ENCODE results near the gene PHACTR3. TPM values are rescaled to one million over a fixed set of nuclear protein-coding genes. Genes with fewer than 3 reads are reported as not detected.

PHACTR3 gene
- total RNA-seq, 2 experiments from 2014 or later, result not detected

DNA sequence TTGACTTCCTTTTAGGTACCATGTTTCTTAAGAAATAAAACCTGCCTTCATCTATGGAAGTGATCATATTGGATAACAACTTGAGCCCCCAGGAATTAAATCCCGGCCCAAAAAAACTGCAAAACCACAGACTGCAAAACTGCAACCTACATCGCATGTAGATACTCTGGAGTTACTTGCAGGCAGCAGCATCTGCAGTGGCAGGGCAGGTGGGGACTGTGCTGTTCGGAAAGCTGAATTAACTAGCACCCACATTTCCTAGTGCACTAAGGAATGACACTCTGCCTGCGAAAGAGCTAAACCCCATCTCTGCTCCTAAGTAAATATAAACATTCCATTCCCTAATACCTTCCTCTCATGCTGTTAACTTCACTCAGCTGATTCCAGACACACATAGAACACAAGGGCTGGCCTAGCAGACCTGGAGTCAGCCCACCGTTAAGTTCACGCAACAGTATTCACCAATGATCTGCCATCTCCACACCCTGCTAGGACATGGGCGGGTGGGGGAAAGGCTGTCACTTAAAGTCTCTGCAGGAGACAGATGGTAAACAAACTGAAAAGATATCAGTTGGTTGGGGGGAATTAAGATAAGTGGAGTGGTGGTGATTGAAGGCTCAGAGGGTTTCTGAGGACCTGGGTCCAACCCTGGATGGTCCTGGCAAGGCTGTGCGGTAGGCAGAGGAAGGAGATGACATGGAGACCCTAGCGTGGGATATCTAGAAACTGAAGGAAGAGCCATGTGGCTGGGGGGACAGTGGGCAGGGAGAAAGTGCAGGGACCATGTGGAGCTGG lies 200.7 kb downstream of the PHACTR3 start:
- ChIA-PET POLR2A (no interaction called here), CTCF (no interaction called here)

DNA sequence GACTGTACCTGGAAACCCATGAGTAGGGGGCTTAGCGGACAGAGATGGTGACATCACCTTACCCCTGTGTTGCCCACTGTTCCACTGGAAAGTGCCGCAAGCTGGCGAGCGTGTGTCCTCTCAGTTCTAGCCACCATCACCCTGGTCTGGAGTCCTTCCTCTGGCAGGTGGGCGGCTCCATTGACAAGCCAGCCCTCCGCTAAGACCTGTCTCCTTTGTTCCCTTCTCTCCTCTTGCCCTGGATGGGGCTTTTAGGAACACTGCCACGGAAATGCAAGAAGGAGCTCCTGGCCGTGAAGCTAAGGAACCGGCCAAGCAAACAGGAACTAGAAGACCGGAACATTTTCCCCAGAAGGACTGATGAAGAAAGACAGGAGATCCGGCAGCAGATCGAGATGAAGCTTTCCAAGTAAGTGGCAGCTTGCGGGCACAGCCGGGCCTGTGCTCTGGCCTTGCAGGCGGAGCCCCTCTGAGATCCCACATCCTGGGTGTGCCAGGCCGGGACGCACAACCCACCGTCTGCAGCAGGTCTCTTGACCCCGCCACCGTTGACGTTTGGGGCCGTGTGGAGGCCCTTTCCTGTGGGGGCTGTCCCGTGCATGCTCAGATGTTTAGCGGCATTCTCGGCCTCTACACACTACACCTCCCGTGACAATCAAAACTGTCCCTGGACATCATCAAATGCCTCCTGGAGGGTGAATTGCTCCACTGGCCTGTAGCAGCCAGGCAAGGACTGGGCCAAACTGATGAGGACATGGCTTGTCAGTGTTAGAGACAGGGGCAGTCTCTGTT lies 201.6 kb downstream of the PHACTR3 start:
- POLR2A ChIA-PET, result no interaction called here
- CTCF ChIA-PET, result no interaction called here

DNA sequence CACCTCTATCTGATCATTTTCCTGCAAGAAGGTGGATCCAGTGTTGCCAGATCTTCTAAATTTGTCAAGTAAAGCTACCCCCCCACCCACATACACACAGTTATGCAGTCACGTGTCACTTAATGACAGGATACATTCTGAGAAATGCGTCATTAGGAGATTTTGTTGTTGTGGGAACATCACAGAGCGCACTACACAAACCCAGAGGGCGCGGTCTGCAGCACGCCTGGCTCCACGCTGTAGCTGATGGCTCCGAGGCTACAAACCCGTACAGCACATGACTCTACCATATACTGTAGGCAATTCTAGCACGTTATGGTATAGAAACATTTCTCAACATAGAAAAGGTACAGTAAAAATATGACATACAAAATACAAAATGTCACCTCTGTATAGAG lies 202.2 kb downstream of the PHACTR3 start:
- POLR2A ChIA-PET, result no interaction called here
- CTCF ChIA-PET, result no interaction called here

GRCh38 chr20:59807909-59808728 lies 203.8 kb downstream of the PHACTR3 start:
- ChIA-PET CTCF (no interaction called here), POLR2A (no interaction called here)

GRCh38 chr20:59808729-59809381 lies 204.5 kb downstream of the PHACTR3 start:
- ChIA-PET CTCF (no interaction called here), POLR2A (no interaction called here)

GRCh38 chr20:59809630-59810448 lies 205.5 kb downstream of the PHACTR3 start:
- POLR2A ChIA-PET, result no interaction called here
- CTCF ChIA-PET, result no interaction called here

GRCh38 chr20:59810449-59811187 lies 206.3 kb downstream of the PHACTR3 start:
- ChIA-PET POLR2A (no interaction called here), CTCF (no interaction called here)

DNA sequence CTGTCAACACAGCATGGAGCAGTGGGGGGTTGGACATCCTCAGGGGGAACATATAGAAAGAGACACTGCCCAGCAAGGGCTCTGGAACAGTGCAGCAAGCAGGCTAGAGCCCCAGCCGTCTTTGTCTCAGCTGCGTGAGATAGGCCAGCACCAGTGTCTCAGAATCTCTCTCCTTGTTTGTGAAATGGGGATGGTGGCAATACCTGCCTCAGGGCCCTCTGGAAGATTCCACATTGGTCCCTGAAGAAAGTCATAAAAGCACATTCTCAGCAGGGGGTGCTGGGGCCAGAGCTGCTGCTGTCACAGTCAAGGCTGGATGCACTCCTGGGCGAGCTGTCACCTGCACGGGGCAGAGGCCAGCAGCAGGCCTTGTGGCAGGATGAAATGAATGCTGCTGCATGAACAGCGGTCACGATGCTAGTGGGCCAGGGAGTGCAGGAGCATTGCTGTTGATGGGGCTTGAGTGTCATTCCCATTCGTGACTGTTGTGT lies 207.4 kb downstream of the PHACTR3 start:
- ChIA-PET POLR2A (no interaction called here), CTCF (no interaction called here)

DNA sequence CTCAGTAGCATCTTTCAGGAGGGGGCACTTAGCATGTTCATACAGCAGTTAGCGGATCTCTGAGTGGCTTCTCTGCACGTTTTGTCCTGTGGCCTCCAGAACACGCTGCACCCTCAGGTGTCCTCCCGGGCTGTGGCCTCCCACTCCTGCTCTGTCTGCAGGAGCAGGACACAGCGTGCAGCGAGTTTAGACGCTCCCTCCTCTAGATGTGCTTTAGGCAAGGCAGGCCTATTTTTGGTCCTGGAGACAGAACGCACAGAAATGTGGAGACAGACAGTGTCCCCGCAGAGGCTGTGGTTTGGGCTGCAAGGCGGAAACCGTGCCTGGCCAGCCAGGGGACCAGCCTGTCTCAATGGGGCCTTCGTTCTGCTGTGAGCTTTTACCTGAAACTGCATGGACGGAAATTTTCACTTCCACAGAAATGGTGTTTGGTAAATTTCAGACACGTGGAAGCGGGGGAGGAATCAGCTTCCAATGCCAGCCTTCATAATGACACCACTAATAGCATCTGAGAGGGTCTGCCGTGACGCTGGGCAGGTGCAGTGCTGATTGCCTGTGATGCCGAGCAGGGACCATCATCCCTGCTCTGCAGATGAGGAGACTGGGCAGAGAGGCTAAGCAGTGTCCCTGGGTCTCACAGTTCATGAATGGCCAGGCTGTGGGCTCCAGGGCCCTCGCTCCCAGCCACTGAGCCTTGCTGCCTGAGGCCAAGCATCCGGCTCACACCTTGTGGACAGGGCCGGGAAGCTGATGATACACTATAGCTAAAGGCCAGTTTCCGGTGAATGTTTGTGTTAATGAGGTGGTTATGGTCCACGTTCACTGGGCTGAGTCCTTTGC lies 208.2 kb downstream of the PHACTR3 start:
- ChIA-PET POLR2A (no interaction called here), CTCF (no interaction called here)

- CTCF ChIA-PET, result no interaction called here
- POLR2A ChIA-PET, result no interaction called here
Observed at GRCh38 chr20:59813126-59813947, 209.0 kb downstream of the PHACTR3 start.

DNA sequence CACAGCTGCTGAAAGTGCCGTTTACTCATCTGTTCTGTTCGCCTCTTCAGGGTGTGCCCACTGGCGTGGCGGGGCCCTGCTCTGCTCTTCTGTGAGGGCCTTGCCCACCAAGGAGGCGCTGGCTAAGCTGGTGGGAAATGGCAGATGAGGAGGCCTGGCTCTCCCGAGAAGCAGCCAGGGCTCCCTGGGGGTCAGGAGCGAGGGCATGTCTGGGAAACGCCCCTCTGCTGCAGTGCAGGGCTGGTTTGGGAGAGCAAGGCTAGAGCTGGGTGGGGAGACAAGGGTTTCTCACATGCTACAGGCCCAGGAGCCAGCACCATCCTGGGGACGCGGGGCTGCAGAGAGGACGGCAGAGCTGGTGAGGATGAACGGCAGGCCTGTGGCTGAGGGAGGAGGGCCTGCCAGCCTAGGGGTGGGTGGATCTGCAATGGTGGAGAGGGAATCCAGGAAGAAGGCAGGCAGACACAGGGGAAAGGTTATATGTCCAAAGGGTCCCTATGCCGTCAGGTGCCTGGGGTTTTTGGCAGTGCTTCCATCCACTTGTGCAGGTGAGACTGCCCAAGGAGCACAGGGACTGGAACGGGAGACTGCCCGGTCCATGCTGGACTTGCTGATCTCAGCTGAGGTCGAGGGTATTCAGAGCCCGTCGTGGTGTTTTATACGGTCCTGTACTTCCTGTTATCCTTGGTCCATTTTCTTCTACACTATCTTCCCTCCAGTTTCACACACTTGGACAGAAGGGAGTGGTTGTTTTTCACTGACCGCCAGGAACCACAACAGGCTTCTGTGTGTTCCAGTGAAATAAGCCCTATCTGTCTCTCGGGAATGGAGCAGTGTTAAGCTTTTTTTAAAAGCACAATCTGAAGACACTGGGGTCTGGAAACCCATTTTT lies 209.9 kb downstream of the PHACTR3 start:
- POLR2A ChIA-PET, result no interaction called here
- CTCF ChIA-PET, result no interaction called here

- POLR2A ChIA-PET, result no interaction called here
- CTCF ChIA-PET, result no interaction called here
Observed at GRCh38 chr20:59814840-59815340, 210.6 kb downstream of the PHACTR3 start.

DNA sequence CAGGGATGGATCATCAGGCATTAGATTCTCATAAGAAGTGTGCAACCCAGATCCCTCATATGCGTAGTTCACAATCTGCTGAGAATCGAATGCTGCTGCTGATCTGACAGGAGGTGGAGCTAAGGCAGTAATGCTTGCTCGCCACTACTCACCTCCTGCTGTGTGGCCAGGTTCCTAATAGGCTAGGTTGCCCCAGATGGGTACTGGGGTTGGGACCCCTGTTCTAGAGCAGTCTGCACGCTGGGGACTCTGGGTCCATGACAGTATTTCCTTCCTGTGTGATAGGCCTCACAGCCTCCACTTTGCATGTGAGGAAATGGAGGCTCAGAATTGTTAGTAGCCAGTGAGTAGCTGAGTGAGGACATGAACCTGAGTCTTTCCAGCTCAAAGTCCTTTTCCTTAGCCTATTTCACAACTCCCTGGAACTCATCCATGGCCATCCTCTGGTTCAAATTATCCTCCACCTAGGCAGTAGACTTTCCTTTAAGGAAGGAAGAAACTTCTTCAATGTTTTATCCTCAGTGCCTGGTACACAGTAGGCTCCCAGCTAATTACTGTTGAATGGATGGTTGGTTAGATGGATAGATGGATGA lies 211.9 kb downstream of the PHACTR3 start:
- CTCF ChIA-PET, result no interaction called here
- POLR2A ChIA-PET, result no interaction called here

GRCh38 chr20:59817406-59817805 lies 213.1 kb downstream of the PHACTR3 start:
- ChIA-PET POLR2A (no interaction called here), CTCF (no interaction called here)

- ChIA-PET CTCF (no interaction called here), POLR2A (no interaction called here)
Observed at GRCh38 chr20:59817846-59818615, 213.7 kb downstream of the PHACTR3 start.
